Measurements from ENCODE around the gene ERC2. TPM values are rescaled to one million over a fixed set of nuclear protein-coding genes. Genes with fewer than 3 reads are reported as not detected.

ERC2 gene
- total RNA-seq, 1 donor from 2014 or later: 1.5 TPM

DNA sequence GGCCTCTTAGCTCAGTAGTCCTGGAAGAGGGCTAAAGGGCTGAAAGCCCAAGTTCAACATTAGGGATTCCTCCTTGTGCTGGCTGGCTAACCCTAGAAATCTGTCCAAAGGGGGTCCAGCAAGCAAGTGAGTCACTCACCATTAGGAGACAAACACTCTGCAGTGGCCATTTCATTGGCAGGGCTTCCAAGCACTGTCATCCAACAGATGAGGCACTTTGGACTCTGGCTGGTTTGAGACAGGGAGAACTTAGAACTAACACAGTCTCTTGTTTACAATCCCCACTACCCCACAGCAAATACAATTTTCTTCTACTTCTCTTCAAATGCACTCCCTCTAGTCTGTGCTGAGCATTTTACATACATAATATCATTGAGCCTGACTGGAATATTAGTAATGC is 971.0 kb downstream of the ERC2 start:
- no peak overlapping the region for H3K27ac ChIP-seq
- no peak for ATAC-seq

DNA sequence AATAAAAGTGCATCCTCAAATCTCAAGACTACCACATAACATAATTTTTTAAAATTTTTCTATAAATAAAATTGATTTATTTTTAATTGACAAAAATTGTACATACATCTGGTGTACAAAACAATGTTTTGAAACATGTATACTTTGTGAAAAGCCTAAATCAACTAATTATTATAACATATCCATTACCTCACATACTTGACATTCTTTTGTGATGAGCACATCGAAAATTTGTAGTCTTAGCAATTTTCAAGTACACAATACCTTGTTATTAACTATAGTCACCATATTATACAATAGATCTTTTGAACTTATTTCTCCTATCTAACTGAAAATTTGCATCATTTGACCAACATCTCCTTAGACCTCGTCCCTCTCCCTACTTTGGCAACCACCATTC is 973.3 kb downstream of the ERC2 start:
- DNase-seq: no peak
- TF ChIP-seq, protein P1, sequence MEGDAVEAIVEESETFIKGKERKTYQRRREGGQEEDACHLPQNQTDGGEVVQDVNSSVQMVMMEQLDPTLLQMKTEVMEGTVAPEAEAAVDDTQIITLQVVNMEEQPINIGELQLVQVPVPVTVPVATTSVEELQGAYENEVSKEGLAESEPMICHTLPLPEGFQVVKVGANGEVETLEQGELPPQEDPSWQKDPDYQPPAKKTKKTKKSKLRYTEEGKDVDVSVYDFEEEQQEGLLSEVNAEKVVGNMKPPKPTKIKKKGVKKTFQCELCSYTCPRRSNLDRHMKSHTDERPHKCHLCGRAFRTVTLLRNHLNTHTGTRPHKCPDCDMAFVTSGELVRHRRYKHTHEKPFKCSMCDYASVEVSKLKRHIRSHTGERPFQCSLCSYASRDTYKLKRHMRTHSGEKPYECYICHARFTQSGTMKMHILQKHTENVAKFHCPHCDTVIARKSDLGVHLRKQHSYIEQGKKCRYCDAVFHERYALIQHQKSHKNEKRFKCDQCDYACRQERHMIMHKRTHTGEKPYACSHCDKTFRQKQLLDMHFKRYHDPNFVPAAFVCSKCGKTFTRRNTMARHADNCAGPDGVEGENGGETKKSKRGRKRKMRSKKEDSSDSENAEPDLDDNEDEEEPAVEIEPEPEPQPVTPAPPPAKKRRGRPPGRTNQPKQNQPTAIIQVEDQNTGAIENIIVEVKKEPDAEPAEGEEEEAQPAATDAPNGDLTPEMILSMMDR (IDR thresholded peaks at IDR 0.05): no peak
- ATAC-seq: no peak

More for the DNA sequence above, 971.0 kb downstream of the ERC2 start:
- H3K4me3 ChIP-seq: no peak overlapping the region
- H3K9me3 ChIP-seq: no peaks in the 10 kb centered on the region
- no peak for DNase-seq
- H3K4me1 ChIP-seq: no peaks in the 10 kb centered on the region
- no peaks in the 10 kb centered on the region for H3K27me3 ChIP-seq (ENCODE audit: low read depth)
- TF ChIP-seq, protein P1 (IDR thresholded peaks at IDR 0.05): no peak
- H3K36me3 ChIP-seq: no peaks in the 10 kb centered on the region
- intact Hi-C loops (cut with DNase I): no loop called here

DNA sequence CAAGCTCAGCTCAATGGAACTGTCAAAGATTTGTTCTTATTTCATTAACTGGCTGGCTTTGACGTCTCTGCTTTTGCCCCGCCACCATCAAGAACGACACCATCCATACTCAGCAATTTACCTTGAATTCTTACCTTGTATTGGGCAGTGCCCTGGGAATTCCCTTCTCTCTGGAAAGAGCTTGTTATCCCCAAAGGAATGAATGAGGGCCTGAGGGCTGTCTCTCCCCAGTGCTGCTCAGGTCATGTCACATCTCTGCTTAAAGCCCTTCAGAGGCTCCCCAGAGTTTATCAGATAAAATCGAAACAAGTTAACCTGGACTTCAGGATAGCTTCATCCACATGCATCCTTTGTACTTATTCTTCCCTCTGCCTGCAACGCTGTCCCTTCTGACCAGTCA is 975.3 kb downstream of the ERC2 start:
- Histone ChIP-seq H3K4me3 (no peak overlapping the region), H3K9me3 (no peaks in the 10 kb centered on the region), H3K27ac (no peak overlapping the region), H3K4me1 (peaks cover 6% of the 10 kb centered on the region), H3K27me3 (ENCODE audit: low read depth) (peaks cover 16% of the 10 kb centered on the region), H3K36me3 (no peaks in the 10 kb centered on the region)
- TF ChIP-seq, protein P1 (IDR thresholded peaks at IDR 0.05): no peak
- ATAC-seq (no peak), DNase-seq (no peak)
- intact Hi-C loops (cut with DNase I): no loop called here

More for the DNA sequence above, 973.3 kb downstream of the ERC2 start:
- no peaks in the 10 kb centered on the region for H3K36me3 ChIP-seq
- H3K9me3 ChIP-seq: no peaks in the 10 kb centered on the region
- no peak overlapping the region for H3K4me3 ChIP-seq
- no peak overlapping the region for H3K27ac ChIP-seq
- H3K27me3 ChIP-seq (ENCODE audit: low read depth): no peaks in the 10 kb centered on the region
- intact Hi-C loops (cut with DNase I): no loop called here
- H3K4me1 ChIP-seq: peaks cover under 1% of the 10 kb centered on the region

DNA sequence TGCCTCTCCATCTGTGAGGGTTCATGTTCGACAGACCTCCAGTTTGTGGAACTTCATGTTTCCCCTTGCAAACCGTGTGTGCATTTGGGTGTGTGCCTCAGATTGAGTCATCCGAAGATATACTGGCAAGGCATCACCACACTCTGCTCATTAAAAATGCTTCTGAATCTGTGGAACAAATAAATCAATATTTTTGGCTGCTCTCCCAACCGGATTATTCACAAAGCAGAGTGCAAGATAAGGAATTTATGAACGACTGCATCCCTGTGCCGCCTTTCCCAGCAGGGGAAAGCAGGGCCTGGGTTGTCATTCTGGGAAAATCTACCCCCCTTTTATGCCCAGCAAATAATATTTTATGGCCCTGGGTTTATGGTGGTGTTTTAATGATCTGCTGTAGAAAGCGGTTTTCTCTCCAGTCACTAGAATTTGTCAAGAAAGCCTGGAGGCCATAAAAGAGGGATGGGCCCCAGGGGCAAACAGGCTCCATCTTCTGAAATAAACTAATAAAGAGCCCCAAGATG is 976.9 kb downstream of the ERC2 start:
- intact Hi-C loops (cut with DNase I): no loop called here
- TF ChIP-seq, protein P1 (IDR thresholded peaks at IDR 0.05): no peak
- H3K4me1 ChIP-seq: peaks cover 15% of the 10 kb centered on the region
- no peaks in the 10 kb centered on the region for H3K36me3 ChIP-seq
- no peak for DNase-seq
- no peak for ATAC-seq
- H3K27me3 ChIP-seq (ENCODE audit: low read depth): peaks cover 24% of the 10 kb centered on the region
- H3K27ac ChIP-seq: no peak overlapping the region
- H3K4me3 ChIP-seq: no peak overlapping the region
- no peaks in the 10 kb centered on the region for H3K9me3 ChIP-seq

DNA sequence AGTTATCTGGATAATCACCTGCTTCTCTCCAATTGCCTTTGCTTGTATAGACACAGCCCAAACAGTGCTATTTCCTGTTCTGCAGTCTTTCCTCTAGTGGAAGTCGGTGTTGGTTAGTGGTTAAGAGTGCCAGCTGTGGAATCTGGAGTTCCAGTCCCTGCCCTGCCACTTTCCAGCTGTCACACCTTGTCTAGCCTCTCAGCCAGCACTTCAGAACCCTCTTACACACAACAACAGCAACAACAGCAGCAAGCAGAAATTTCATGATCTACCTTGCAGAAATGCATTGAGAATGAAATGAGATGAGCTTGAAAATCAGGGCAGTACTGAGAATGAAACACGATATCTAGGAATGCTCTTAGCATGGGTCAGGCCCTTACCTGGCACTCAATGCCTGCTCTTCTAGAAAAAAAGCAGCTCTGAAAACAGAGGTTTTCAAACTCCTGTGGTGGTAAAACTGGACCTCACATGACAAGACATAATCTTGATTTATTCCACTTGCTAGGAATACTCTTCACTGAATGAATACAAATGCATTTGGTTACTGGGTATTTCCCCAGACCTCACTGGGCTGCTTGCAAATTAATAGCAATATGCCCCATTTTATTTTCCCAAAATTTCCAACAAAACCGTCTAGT is 977.9 kb downstream of the ERC2 start:
- H3K9me3 ChIP-seq: no peaks in the 10 kb centered on the region
- TF ChIP-seq, protein P1 (IDR thresholded peaks at IDR 0.05): no peak
- H3K36me3 ChIP-seq: no peaks in the 10 kb centered on the region
- peaks cover 20% of the 10 kb centered on the region for H3K4me1 ChIP-seq
- ATAC-seq (peak; percentile 53 to 55), DNase-seq (no peak)
- no peak overlapping the region for H3K4me3 ChIP-seq
- H3K27ac ChIP-seq: peak overlapping the region; percentile 34
- intact Hi-C loops (cut with DNase I): no loop called here
- H3K27me3 ChIP-seq (ENCODE audit: low read depth): peaks cover 34% of the 10 kb centered on the region

Data from lower lobe of right lung (tissue), 2 donors.